NCI-H1694 treated with DMSO at 0.1 percent for 48 hours (cell line): Measurements from ENCODE around the gene FREM1.
A peak's percentile ranks its signal among the peaks of the same experiment; 100 is the strongest.

ENCODE experiments used
- DNase-seq: peaks from one replicate; lab custom pipeline; 2025; lab: John Stamatoyannopoulos, UW

FREM1 gene

DNA sequence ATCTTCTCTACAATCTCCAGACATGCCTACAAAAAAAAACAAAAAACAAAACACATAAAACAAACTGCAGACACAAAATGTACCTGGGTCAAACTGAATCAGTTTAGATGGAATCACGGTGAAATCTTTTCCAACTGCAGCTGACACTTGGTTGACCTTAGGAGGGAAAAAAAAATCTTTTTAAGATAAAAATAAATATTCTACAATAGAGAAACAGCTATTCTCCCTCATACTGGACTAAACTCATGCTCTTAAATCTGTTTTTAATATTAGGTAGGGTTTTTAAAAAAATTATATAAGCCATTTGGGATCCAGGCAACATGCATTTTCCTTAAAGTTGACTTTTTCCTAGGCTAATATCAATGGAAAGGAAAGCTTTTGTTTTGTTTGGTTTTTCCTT, 153.9 kb downstream of the FREM1 start:
- DNase-seq: no peak

DNA sequence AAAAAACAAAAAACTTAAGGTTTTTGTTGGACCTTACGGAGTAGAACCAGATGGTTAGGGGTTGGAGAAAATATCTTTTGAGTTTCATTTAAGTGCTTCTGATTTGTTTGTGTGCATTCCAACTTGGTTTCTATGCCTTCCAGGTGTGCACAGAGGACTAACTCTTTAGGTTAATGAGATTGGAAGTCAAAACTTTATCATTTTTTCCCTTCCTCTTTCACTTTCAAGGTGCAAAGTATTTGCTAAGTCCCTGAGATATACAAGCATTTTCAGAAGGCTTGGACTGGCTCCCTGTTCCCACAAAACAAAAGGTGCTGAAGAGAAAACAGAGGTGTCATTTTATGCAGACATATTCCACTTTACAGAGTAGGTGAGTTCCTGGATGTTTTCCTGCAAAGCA, 157.4 kb downstream of the FREM1 start:
- DNase-seq: no peak

DNA sequence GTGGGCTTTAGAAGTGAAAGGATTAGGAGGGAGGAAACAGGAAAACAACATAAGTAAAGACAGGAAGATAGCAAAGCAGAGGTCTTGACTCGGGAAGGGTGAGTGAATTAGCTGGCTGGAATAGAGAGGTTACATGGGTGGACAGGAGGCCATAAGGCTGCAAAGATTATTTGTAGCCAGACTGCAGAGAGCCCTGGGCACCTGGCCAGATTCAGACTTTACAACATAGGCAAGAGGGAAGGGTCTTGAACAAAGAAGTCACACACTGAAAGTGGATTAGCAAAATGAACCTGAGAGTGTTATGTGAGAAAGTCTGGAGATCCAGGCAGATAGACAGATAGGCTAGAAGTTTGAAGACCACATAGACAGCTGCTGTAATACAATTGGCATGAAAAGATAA, 158.0 kb downstream of the FREM1 start:
- peak; percentile 14 for DNase-seq

DNA sequence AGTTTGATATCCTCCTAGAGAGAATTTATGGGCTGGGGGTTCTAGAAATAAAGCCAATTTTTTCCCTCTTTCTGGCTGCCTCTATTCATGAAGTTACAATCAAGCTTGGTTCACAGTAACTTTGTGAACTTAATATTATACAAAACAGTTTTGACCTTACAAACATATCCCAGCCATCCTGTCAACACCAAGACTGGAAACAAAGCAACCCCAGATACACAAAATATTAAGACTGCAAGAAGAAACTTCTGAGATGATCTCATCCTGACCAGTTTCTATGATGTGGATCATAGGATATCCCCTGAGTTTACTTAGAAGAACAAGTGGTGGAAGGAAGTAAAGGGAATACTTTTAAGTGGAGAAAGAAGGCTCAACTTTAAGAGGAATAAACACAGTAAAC, 159.4 kb downstream of the FREM1 start:
- no peak for DNase-seq

DNA sequence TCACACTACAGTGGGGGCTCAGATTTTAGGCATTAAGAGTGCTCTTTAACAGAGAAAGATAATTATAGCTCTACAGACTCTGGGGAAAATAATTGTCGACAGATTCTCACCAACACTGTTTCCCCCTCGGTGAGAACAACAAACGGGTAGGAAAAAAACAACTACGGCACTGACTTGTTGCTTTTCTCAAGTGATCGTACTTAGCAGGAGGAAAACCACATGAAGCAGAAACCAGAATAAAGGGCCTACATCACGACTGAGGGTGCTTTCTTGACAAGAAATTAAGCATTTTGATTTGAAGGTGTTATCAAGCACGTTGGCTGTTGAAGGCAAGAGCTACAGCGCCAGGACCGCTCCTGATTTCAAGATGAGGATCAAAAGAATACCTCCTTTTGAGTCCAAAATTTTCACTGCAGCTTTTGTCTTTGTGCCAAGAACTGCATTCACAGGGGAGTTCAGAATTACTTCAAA, 160.5 kb downstream of the FREM1 start:
- DNase-seq: no peak

DNA sequence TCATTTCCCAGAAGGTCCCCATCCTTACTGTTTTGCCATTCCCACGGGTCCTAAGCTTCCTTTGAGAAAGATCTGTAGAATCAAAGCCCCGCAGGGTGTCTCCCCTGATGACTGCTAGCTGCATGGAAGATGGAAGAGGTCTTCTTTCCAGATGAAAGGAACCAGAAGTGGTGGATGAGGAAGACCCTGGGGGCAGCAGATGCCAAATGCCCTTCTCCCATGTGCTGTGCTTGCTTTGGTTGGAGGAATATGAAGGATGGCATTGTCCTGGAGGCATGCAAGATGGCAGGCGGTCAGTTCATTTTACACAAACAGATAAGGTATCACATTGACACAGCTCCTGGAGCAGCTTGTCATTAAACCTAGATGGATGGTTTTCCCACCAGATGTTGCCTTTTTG, 161.9 kb downstream of the FREM1 start:
- DNase-seq: no peak

DNA sequence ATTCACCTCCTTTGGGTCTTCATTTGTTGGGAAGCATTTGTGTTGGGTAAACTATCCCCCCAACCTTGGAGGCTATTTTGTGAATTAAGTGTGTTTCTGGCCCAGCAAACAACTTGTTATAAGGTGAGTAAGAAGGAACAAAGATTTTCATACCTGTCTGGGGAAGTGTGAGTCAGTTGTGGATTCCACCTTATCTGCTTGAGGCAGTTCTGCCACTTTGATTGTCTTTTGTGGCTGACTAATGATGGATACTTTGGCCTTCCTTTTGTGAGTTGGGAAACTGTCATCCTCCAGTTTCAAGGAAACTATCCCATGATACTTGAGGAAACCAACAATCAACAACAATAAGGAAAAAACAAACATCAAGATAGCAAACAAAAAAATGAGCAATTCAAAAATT, 163.1 kb downstream of the FREM1 start:
- no peak for DNase-seq

DNA sequence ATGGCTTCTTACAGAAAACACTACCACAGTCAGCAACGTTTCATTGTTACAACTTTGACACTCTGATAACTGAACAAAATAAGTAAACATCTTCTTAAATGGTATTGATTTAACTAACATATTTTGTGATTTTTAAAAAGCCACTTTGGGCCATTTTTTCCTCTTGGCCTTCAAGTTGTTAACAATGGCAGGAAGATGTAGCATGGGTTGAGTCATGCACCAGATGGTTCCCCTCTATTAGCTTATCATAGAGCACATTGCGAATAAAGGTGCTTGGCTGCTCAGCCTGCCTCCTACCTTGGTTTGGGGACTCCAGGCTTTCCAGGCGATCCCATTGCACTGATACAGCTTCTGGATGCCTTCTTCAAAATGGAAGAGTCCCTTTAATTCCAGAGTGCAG, 163.6 kb downstream of the FREM1 start:
- DNase-seq: no peak

DNA sequence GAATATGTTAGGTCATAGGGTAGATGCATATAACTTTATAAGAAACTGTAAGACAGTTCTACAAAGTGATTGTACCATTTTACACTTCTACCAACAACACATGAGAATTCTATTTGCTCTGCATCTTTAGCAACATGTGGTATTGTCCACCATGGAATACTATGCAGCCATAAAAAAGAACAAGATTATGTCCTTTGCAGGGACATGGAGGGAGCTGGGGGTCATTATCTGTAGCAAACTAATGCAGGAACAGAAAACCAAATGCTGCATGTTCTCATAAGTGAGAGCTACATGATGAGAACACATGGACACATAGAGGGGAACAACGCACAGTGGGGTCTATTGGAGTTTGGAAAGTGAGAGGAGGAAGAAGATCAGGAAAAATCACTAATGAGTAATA, 165.5 kb downstream of the FREM1 start:
- no peak for DNase-seq

DNA sequence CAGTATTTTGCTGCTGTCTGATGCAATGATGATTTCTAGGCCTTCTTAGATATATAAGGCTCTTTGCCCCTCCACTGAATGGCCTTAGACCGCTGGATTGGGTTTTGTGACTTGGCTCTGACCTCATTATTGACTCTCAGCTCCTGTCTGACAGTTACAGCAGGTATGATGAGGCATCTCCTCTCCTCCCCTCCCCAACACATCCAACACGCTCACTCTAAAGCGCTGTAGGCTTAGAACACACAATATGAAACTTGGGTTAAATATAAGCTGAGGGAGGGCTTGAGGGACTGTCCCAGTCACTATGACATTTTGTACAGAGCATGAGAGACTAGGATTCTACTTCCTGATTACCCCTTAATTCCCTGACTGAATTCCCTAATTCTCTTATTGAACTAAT, 168.9 kb downstream of the FREM1 start:
- DNase-seq: no peak

DNA sequence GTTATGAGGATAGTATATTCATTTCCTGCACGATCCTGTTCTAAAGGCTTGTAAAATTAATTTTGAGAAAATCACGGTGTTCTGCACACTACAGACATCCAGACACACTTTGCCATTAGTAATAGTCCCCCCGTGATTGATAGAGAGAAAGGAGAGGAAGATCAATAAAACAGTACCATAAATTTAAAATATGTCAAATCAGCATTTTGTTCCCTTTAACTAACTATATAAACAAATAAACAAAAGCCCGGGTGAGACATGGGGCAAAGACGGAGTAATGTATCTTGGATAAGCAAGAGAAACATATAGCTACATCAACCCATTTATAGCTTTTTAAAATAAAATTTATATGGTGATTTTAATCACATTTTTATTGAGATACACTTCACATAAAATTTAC, 177.1 kb downstream of the FREM1 start:
- DNase-seq: no peak

DNA sequence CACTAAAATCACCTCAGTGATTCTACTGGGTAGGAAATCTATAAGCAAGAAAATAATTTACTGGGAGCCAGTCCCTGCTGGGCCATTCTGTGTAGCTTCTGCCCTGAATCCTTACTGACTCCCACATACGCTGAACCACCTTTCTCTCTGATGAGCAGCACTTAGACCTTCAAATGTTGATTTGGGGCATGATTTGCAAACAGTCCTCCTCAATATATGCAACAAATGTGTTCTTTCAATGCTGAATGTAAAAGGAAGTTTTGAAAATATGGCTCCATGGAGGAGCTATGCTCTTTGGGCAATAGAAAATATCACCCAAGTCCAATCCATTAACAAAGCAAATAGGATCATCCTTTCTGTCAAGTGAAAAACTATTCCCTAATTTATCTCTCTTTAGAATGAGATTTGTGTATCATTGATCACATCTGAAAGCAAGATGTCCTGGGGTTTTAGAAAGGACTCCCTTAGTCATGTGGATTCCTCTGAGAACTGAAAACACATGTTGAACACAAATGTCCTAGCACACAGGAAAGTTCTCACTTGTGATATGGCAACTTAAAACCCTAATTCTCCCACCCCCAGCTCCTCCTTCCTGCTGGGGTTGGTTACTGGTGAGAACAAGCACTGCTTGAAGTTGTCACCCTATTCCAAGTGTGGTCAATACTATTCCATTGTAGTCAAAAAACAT, 178.8 kb downstream of the FREM1 start:
- no peak for DNase-seq

DNA sequence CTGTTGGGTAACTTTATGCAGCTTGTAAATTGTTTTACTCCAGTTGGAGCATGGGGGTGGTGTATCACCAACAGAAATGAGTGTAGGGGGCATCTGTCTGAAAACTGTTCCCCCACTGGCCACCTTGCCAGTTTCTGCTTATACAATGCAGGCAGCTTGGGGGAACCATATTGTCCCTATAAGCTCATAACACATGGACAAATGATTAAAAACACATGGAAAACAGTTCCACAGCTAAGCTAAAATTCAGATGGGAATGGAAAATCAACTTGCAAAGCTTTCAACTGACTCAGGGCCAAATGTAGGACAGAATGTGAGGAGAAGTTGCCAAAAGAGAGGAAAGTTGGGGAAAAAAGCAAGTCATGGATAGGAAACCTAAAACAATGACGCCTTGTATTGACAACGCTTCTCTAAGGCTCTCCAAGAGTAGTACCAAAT, 179.7 kb downstream of the FREM1 start:
- DNase-seq: no peak

DNA sequence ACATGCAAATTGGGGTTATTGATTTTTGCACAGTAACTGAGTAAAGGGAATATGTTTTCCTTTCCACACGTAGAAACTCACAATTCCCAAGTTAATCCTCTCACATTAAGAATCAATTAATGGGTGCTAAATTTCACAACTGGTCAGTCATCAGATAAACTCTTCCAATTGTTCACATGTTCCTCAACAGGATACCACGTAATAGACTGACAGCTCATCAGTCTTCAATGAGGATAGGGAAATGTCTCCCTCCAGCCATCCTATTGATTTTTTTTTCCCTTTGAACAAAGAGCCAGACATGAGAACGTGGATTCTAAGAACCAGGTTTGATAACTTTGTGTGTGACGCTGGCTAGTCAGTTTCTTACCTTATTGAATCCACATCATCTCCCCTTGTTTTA, 186.9 kb downstream of the FREM1 start:
- DNase-seq: no peak

DNA sequence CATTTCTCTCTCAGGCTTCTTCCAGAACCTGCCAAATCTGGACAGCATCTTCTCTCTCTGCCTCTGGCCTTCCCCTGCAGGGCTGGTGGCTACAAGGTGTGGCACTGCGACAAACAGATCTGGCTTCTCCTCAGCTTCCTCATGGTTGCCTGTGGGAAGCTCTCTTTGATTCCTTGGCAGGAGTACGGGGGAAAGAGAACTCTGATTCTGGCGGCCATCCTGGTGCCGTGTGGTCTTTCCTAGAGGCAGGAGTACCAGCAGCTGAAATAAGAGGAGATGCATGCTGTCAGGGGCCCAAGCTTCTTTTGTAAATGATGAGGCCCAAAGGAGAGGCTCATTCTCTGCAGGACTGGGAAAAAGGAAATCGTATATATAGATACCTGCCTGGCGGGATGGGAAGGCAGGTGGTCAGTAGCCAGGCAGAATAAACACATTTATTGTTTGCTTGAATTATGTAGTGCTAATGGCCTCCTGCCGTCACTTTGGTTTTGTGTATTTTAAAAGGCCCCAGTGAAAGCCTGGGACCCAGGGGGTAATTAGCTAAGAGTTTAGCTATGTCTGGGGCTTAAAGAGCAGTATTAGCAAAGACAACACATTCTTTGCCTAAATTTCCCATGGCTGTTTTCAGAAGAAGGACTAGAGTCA, 187.7 kb downstream of the FREM1 start, which contains the start of gene CER1:
Gene CER1 (minus strand): TSS at position 343 of the 645 bp plus-strand sequence. CDS start 61 bp downstream, at position 282.
- DNase-seq: no peak

DNA sequence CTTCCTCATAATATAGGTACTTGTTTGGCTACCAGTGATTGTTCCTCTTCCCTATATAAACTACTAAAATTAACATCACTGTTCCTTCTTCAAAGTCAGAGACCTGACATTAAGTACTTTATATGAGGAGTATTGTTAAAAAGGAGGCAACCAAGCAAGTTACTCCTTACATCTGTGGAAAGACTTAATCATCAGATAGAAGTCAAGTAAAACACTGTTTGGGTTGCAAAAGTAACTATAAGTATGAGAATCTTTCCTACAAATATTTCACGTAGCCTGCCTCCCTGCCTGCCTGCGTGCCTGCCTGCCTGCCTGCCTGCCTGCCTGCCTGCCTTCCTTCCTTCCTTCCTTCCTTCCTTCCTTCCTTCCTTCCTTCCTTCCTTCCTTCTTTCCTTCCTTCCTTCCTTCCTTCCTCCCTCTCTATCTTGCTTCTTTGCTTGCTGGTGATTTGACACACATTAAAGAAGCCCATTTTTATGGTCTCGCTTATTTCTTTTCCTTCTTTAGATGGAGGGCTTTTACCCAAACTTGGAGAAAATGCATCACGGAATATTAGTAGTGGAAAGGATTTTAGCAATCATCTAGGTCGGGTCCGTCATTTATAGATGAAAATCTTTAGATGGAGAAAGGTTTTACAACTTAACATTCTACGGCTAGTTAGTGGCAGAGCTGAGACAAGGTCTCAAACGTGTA, 190.9 kb downstream of the FREM1 start:
- no peak for DNase-seq

DNA sequence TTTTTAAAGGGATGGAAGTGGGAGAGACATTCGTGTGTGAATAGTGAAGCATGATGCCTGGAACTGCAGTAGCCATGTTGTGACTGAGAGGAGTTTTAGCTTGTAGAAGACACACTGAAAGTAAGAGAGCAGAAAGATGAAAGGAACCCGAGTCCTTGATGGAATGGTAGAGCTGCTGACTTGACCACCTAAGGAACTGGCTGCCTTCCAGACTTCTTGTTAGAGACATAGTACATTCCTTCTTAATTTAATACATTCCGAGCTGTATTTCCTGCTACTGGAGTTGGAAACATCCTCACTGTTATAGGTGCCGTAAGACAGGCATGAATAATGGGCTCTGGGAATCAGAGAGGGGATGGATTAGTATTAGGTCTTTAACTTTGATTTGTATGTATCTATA, 195.1 kb downstream of the FREM1 start:
- no peak for DNase-seq

DNA sequence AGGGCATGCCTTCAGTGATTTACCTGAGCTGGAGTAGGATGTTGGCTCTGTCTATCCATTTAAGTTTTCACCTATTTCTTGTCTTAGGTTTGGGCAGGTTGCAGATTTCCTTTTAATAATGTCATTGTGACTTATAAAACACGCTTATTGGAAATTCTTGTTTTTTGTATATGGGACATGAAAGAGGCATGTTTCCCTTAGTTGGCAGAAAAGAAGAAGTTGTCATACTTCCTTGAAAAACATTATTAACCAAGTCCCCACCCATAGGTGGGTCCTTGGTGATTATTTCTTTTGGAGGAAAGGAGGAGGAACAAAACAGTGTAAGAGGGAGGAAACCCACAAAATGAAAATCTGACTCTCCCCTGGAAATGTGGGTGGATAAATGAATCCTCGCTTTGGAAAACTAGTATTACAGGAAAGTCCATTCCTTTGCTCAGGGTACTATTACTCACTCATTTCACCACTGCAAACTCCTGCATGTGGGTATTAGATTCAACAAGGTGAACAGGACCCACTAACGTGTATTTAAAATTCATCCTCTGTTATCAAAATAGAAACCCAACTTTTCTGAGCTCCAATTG, 197.0 kb downstream of the FREM1 start:
- DNase-seq: no peak

DNA sequence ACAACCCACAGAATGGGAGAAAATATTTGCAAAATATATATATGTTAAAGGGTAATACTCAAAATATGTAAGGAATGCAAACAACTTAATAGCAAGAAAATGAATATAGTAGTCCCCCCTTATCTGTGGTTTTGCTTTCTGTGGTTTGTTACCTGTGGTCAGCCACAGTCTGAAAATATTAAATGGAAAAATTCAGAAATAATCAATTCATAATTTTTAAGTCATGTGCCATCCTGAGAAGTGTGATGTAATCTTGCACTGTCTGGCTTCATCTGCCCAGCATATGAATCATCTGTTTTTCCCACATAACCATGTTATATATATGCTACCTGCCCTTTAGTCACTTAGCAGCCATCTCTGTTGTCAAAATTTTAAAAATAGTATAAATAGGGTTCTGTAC, 199.4 kb downstream of the FREM1 start:
- DNase-seq: no peak

DNA sequence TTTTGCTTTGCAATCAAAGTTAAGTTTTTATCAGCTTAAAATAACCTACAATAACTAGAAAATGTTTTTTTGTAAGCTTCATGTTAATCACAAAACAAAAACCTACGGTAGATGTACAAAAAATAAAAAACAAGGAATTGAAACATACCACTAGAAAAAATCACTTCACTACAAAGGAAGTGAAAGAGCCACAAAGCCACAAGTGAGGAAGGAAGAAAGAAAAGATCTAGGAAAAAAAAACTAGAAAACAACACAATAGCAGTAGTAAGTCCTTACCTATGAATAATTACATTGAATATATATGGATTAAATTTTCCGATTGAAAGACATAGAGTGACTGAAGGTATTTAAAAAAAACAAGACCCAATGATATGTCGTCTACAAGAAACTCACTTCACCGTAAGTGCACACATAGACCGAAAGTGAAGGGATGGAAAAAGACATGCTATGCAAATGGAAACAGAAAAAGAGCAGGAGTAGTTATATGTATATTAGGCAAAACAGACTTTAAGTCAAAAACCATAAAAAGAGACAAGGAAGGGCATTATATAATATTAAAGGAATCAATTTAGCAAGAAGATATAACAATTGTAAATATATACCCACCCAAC, 203.6 kb downstream of the FREM1 start:
- no peak for DNase-seq

DNA sequence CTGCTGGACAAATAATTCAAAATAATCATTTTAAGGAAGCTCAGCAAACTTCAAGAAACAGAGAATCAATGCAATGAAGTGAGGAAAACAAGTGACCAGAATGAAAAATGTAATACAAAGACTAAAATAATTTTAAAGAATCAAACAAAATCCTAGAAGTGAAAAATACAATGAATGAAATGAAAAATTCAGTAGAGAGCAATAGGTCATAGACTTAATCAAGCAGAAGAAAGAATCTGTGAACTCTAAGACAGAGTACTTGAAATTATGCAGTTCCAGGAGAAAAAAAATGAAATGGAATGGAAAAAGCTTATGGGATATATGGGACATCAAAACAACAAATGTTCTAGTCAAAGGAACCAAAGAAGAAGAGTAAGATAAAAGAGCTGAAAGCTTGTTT, 205.1 kb downstream of the FREM1 start:
- no peak for DNase-seq

DNA sequence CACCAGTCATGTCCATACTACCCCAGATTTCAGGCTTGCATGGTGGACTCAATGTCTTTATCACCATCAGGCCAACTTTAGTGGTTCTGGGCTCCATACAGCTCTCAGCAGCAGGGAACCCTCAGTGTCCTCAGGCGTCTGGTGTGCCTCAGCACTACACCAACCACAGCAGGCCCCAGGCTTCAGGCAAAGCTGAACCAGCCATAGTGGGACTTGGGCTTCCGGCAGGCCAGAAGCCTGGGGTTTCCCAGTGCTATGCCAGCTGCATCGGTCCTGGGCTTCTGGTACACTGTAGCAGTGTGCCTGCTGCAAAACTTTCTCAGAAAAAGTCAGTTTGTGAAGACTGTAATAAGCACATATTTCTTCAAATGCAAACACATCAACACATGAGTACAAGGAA, 205.9 kb downstream of the FREM1 start:
- no peak for DNase-seq
